Esophagus muscularis mucosa (tissue), 4 donors: Measurements from ENCODE around the gene NPFF. TPM values are rescaled to one million over a fixed set of nuclear protein-coding genes. Genes with fewer than 3 reads are reported as not detected.

Source experiments
- DNase-seq: peaks from one replicate; pipeline ENCODE4 v3.0.0-alpha.2; 2017; ENCODE audit errors: extremely low spot score
- H3K27ac ChIP-seq, 4 donors: fragments of 200-600 bp; sonication (generic); replicated peaks in 1 of 4; 1 replicate in 3 of 4; 2 replicates in 1 of 4; pipeline ENCODE4 v1.5.1; 2016 to 2019; ENCODE audit warnings: mild to moderate bottlenecking in 1 of 4
- H3K27me3 ChIP-seq, 4 donors: fragments of 200-600 bp; sonication (generic); one replicate each; pipeline versions ENCODE4 v1.5.1 to v1.6.0; 2016 to 2019
- H3K36me3 ChIP-seq, 4 donors: fragments of 200-600 bp; sonication (generic); one replicate each; pipeline ENCODE4 v1.5.1; 2016 to 2019
- H3K4me1 ChIP-seq, 4 donors: fragments of 200-600 bp; sonication (generic); one replicate each; pipeline ENCODE4 v1.5.1; 2016 to 2019
- H3K4me3 ChIP-seq, 4 donors: fragments of 200-600 bp; sonication (generic); 1 replicate in 2 of 4; 2 replicates in 2 of 4; pipeline ENCODE4 v1.5.1; 2016 to 2019; ENCODE audit warnings: mild to moderate bottlenecking in 4 of 4, moderate library complexity in 1 of 4
- H3K9me3 ChIP-seq, 4 donors: fragments of 200-600 bp; sonication (generic); 1 replicate in 3 of 4; 2 replicates in 1 of 4; pipeline ENCODE4 v1.5.1; 2016 to 2019
- EP300 ChIP-seq: sonication (generic); formaldehyde crosslinking; IDR thresholded peaks from one replicate; pipeline ENCODE4 v1.6.1; 2017; ENCODE audit warnings: antibody characterized with exemption
- POLR2A ChIP-seq: fragments of 450-650 bp; IDR thresholded peaks from one replicate; pipeline ENCODE4 v1.6.1; 2017; ENCODE audit warnings: antibody characterized with exemption, moderate library complexity, mild to moderate bottlenecking, low read depth
- POLR2AphosphoS5 ChIP-seq, 2 donors: sonication (generic); formaldehyde crosslinking; IDR thresholded peaks; one replicate each; pipeline ENCODE4 v1.6.1; 2017; ENCODE audit warnings: antibody characterized with exemption in 2 of 2
- WGBS: methylation state at CpG from one replicate; pipeline ENCODE4 v1.1.5; 2018; 5-methylcytosine and 5-hydroxymethylcytosine counted together
- intact Hi-C: fragments of 100-400 bp; cut with DNase I; formaldehyde crosslinking; loops from one replicate; pipeline ENCODE4 v1.15.1; 2023
- total RNA-seq, 4 donors: library from RNA; depleted of rRNA; stranded (reverse); fragments of >200 nt; gene quantifications; one replicate each; pipeline versions ENCODE4 v1.1.0 to v1.2.1, GENCODE V29; 2016
- TF ChIP-seq, protein P1 (sequence below), 3 experiments: fragments of 200-600 bp in 2 of 3; fragments of 450-650 bp in 1 of 3; sonication (generic) in 2 of 3; IDR thresholded peaks; one replicate each; pipeline ENCODE4 v1.5.1; 2017 to 2019; ENCODE audit warnings: antibody characterized with exemption in 3 of 3, mild to moderate bottlenecking in 2 of 3, moderate library complexity in 1 of 3

NPFF gene
- total RNA-seq, 4 donors from 2014 or later, result not detected

DNA sequence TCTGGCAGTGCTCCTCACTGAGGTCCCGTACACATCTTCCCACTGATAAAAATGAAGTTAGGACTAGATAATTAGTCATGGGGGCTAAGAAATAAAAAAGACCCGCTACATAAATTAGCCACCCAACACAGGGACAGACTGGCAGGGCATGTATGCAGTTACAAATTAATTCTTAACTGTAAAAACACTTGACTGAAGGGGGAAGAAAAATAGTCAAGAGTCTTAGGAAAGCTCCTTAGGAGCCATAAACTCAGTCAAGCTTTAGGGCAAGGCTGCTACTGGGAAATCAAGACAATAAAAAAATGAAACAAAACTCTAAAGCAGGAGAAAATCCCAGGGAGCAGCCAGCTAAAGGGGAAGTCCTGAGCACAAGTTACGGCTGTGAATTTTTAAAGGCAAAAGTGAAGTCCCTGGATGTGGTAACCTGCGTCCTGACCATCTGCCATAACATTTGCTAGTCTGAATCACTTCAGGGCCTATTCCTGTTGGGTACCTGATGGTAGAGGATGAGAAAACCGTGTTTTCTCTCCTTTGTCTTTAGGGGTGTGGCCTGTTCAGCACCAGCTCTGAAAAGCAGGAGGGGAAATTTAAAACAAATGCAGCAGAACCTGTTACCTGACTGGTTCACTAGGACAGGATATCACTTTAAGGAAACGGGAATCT, 7.5 kb upstream of the NPFF start:
- 71% methylated on average over 6 of the region's 6 CpGs for WGBS

DNA sequence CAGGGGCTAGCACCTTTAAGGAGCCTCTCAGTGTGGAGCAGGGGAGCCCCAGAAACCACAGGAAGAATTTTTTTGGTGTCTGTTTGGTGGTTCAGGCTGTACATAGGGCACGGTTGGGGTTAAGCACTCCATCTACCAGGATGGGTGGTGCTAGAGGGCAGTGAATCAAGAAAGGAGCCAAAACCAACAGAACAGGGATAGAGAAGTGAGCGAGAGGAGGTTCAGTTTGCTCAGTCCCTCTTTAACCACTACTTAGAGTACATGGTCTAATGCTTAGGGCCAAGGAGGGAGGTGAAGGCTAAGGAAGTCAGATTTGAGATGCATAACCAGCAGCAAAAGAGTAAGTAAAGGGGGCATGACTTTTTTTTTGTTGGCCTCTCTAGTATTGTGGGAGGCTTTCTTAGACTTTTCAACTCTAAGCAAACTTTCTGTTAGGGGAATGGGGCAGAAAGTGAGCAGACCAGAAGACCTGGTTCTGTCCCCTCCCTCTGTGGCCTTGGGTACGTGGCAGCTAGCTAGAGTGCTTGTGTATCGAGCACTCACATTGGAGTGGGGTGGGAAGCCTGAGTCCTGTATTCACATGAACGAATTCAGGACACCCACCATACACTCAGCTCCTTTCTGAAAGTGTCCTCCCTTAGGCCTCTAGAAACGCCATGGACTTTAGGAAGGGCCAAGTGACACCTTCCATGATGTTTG, 6.6 kb upstream of the NPFF start:
- Histone ChIP-seq H3K4me3 (no peak overlapping the region), H3K4me1 (peaks cover under 1 to 3% (median under 1%) of the 10 kb centered on the region in 4 donors), H3K36me3 (peaks cover 66 to 97% (median 87%) of the 10 kb centered on the region in 4 donors), H3K27ac (no peak overlapping the region), H3K27me3 (no peaks in the 10 kb centered on the region), H3K9me3 (no peaks in the 10 kb centered on the region)
- intact Hi-C loops, result no loop called here
- TF ChIP-seq POLR2AphosphoS5 (IDR thresholded peaks at IDR 0.05) (no peak), POLR2A (no peak), EP300 (no peak)
- TF ChIP-seq, protein P1, sequence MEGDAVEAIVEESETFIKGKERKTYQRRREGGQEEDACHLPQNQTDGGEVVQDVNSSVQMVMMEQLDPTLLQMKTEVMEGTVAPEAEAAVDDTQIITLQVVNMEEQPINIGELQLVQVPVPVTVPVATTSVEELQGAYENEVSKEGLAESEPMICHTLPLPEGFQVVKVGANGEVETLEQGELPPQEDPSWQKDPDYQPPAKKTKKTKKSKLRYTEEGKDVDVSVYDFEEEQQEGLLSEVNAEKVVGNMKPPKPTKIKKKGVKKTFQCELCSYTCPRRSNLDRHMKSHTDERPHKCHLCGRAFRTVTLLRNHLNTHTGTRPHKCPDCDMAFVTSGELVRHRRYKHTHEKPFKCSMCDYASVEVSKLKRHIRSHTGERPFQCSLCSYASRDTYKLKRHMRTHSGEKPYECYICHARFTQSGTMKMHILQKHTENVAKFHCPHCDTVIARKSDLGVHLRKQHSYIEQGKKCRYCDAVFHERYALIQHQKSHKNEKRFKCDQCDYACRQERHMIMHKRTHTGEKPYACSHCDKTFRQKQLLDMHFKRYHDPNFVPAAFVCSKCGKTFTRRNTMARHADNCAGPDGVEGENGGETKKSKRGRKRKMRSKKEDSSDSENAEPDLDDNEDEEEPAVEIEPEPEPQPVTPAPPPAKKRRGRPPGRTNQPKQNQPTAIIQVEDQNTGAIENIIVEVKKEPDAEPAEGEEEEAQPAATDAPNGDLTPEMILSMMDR (IDR thresholded peaks at IDR 0.05), result no peak
- no peak for DNase-seq
- WGBS, result 79% methylated on average over 6 of the region's 6 CpGs

More for the DNA sequence above, 7.5 kb upstream of the NPFF start:
- Histone ChIP-seq H3K27me3 (no peaks in the 10 kb centered on the region), H3K36me3 (peaks cover 66 to 100% (median 96%) of the 10 kb centered on the region in 4 donors), H3K4me3 (no peak overlapping the region), H3K27ac (no peak overlapping the region), H3K4me1 (no peaks in the 10 kb centered on the region), H3K9me3 (no peaks in the 10 kb centered on the region)
- no peak for DNase-seq
- intact Hi-C loops, result no loop called here
- TF ChIP-seq, protein P1 (IDR thresholded peaks at IDR 0.05), result no peak
- TF ChIP-seq POLR2AphosphoS5 (IDR thresholded peaks at IDR 0.05) (no peak), POLR2A (no peak), EP300 (no peak)

DNA sequence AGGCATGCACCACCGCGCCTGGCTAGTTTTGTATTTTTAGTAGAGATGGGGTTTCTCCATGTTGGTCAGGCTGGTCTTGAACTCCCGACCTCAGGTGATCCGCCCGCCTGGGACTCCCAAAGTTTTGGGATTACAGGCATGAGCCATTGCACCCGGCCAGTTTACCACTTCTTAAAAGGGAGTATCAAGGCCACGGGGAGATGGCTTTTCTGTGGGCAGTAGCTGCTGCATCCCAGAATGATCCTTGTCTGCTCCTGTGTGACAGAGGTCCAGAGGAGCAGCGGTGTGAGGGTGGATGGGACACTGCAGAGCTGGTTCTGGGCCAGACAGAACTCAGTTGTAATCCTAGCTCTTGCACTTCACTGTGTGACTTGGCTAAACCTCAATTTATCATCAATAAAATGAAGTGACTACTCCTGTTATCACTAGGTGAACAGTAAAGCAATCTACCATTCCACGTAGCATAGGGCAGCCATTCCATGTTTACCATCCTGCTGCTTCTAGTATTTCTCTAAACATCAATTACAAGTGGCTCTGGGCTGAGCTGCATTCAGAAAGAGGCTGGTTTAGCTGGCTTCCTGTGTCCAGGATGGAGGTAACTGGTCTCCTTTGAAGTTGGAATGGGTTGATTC, 3.0 kb upstream of the NPFF start:
- H3K4me1 ChIP-seq, result peaks cover 6 to 15% (median 9%) of the 10 kb centered on the region in 4 donors

DNA sequence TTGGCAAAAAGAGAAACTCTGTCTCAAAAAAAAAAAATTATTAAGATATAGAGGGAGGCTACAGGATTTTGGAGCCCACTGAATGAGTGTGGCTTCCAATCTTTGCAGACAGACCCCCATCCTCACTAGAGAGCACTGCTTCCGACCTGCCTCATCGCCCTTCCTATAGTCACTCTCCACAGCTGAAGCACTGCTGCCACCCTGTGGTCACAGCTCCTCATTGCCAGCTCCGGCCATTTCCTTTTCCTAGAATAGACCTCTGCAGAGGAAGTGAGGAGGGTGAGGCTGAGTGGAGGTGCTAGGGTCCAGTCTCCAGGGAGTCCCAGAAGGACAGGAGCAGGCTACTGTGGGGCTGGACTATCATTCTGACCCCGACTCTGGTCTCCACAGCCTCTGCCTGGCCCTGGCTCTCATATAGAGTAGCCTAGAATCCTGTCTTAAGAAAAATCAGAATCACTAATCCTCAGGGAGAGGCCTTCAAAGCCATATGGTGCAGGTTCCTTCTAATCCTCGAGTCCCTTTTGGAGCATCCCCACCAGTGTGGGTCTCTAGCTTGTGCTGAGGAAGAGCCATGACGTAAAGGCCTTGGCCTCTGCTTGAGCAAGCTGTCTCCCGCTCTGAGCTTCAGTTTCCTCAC, 1.4 kb upstream of the NPFF start:
- 25% methylated on average over 7 of the region's 7 CpGs for WGBS
- H3K9me3 ChIP-seq, result no peaks in the 10 kb centered on the region
- H3K27me3 ChIP-seq, result no peaks in the 10 kb centered on the region
- peak; percentile 97 for DNase-seq
- H3K36me3 ChIP-seq, result peaks cover 30 to 89% (median 67%) of the 10 kb centered on the region in 4 donors
- no peak for TF ChIP-seq POLR2A
- TF ChIP-seq POLR2AphosphoS5 (IDR thresholded peaks at IDR 0.05), result peak; percentile 53 to 65
- TF ChIP-seq, protein P1 (IDR thresholded peaks at IDR 0.05), result peak; percentile 88 to 97 (median 92)
- H3K4me1 ChIP-seq, result peaks cover 6 to 24% (median 12%) of the 10 kb centered on the region in 4 donors
- H3K4me3 ChIP-seq, result no peak overlapping the region
- intact Hi-C loops, result loop anchor here (5.0 kb wide), 2 partner anchors 56 to 156 kb away; partner anchors contain the start of gene PCBP2
- peak overlapping the region in 1 of 4 donors; percentile 44 for H3K27ac ChIP-seq

More for the DNA sequence above, 3.0 kb upstream of the NPFF start:
- intact Hi-C loops, result no loop called here
- Histone ChIP-seq H3K27me3 (no peaks in the 10 kb centered on the region), H3K4me3 (no peak overlapping the region), H3K27ac (no peak overlapping the region), H3K9me3 (no peaks in the 10 kb centered on the region), H3K36me3 (peaks cover 44 to 89% (median 75%) of the 10 kb centered on the region in 4 donors)
- 83% methylated on average over 4 of the region's 9 CpGs for WGBS
- TF ChIP-seq, protein P1 (IDR thresholded peaks at IDR 0.05), result no peak
- TF ChIP-seq POLR2AphosphoS5 (IDR thresholded peaks at IDR 0.05) (peak in 1 of 2 donors; percentile 7), EP300 (no peak), POLR2A (no peak)
- no peak for DNase-seq
